NCI-H748 (cell line): Measurements from ENCODE around the gene KLF6.
"Not testable (repeated sequence)": the region's sequence is repeated elsewhere in the genome, so short reads cannot be mapped to it uniquely, and the experiment has no call there.

ENCODE experiments used
- DNase-seq: peaks from one replicate; lab custom pipeline; 2025; ENCODE audit not compliant: unreplicated experiment; lab: John Stamatoyannopoulos, UW

Gene KLF6

DNA sequence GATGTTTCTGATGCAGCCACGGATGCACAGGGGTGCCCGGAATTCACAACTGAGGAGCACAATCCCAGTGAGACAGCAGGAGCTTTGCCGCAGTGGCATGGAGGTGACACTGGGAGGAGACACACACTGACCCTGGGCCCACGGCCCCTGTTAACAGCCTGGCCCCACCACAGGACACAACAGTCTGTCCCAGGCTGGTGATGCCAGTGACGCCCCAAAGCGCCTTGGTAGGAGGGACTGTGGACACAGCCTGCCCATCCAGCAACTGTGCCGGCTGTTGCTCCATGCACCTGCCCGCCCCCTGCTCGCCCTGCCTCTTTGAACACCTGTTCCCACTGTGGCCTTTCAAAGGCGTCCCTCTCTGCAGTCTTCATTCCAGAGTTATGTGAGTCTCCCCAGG is 49.8 kb downstream of the KLF6 start:
- DNase-seq: peak; percentile 67

DNA sequence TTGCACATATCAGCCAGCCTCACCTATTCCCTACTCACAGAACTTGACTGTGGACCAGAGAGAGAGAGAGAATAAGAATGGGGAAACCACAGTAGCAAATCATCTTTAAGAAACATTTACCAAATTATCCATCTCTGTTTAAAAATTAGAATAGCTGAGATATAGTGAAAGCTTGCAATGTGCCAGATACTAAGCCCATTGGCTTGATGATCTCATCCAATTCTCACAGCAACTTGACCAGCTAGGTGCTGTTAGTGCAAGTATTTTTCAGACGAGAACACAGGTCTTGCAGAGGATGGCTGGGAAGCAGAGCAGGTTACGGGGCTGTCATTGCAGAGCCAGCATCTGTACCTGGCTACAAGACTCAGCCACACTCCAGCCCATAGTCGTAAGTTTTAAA is 50.9 kb downstream of the KLF6 start:
- no peak for DNase-seq

DNA sequence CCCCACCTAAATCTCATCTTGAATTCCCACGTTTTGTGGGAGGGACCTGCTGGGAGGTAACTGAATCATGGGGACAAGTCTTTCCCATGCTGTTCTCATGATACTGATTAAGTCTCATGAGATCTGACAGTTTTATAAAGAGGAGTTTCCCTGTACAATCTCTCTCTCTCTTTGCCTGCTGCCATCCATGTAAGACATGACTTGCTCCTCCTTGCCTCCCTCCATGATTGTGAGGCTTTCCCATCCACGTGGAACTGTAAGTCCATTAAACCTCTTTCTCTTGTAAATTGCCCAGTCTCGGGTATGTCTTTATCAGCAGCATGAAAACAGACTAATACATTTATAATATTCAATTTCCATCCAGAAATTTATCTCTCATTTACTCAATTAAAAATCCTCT is 52.8 kb downstream of the KLF6 start:
- DNase-seq: not testable (repeated sequence)

DNA sequence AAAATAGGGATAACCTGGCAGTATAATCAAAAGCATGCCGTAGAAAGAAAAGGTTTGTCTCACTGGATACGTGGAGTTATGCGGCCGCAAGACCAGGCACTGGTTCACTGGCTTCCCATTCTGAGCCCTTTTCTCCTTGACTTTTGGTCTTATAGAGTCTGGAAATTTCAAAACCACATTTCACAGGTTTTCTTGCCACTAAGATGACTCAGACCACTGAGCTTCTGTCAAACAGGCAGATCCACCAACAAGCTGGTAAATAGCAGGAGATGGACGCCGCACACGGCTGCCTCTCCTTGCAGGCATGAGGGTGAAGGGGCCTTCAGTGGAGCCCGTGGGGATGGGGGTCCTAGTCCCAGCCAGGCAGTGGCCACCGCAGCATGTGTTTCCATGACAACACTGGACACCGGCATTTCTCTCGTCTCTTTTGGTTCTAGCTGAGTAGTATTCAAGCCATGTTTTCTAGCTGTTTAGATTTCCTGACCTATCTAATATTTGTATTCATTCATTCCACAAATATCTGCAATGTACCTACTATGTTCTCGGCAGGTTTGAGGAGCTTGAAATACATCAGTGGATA is 55.5 kb downstream of the KLF6 start:
- peak; percentile 17 for DNase-seq

DNA sequence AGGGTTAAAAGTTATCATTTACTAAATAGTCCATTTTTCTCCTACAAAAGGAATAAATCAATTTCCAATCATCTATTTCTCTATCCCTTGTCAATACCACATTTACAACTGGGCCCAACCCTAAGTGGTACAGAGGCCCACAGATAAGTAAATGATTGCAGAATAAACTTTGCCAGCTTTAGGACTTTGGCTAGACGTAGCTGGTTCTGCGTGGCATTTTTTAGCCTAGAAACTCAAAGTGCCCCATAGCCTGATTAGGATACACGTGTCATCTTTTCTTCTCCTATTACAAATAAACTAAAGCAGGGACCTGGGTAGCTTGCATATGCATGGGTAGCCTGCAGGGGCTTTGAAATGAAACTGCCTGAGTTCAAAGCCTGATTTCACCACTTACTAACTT is 56.4 kb downstream of the KLF6 start:
- DNase-seq: no peak

DNA sequence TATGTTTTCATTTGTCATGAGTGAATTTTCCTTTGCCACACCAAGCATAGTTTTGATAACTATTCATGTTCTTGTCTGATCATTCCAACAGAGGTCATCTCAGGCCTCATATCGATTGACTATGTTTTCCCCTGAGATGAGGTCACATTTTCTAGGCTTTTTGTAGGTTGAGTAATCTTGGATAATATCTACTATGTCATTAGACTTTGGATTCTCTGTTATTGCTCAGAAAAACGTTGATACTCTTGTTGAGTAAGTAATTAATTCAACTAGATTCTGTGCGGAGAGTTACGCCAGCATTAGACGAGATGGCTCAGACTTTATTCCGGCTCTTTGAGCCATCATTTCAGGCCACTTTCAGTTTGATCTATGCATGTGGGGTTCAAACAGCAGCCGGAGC is 57.7 kb downstream of the KLF6 start:
- no peak for DNase-seq
